C4-2B (cell line): ENCODE measurements around the gene C2CD3.

ENCODE experiments used
- H3K27ac ChIP-seq: fragments of 450-650 bp; 2 replicates; pipeline ENCODE4 v1.5.1; 2017
- ZFX ChIP-seq: fragments of 450-650 bp; IDR thresholded peaks from 2 replicates; pipeline ENCODE4 v1.6.1; 2017
- TF ChIP-seq, protein P1 (sequence below): fragments of 450-650 bp; conservative IDR thresholded peaks from 2 replicates; pipeline ENCODE4 v1.5.1; 2017; ENCODE audit warnings: mild to moderate bottlenecking

The C2CD3 gene

DNA sequence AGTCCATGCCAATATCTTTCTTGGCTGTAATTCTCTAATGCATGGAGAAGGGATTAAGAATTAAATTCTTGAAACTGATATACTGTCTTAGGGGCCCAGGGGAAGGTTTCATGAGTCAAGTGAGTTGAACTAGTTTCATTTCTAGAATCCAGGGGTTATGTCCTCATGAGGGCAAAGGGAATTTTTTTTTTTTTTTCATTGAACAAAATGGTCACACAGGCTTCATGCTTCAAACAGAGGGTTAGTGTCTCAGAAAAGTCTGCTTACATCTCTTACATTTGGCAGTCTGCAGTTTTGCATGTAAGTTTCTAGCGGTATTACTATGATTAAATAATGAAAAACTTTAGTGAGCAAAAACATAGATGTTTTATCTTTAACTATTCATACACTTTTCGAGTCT, 33.2 kb upstream of the C2CD3 start:
- TF ChIP-seq ZFX: no peak
- TF ChIP-seq, protein P1, sequence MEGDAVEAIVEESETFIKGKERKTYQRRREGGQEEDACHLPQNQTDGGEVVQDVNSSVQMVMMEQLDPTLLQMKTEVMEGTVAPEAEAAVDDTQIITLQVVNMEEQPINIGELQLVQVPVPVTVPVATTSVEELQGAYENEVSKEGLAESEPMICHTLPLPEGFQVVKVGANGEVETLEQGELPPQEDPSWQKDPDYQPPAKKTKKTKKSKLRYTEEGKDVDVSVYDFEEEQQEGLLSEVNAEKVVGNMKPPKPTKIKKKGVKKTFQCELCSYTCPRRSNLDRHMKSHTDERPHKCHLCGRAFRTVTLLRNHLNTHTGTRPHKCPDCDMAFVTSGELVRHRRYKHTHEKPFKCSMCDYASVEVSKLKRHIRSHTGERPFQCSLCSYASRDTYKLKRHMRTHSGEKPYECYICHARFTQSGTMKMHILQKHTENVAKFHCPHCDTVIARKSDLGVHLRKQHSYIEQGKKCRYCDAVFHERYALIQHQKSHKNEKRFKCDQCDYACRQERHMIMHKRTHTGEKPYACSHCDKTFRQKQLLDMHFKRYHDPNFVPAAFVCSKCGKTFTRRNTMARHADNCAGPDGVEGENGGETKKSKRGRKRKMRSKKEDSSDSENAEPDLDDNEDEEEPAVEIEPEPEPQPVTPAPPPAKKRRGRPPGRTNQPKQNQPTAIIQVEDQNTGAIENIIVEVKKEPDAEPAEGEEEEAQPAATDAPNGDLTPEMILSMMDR: no peak
- no peak overlapping the region for H3K27ac ChIP-seq

DNA sequence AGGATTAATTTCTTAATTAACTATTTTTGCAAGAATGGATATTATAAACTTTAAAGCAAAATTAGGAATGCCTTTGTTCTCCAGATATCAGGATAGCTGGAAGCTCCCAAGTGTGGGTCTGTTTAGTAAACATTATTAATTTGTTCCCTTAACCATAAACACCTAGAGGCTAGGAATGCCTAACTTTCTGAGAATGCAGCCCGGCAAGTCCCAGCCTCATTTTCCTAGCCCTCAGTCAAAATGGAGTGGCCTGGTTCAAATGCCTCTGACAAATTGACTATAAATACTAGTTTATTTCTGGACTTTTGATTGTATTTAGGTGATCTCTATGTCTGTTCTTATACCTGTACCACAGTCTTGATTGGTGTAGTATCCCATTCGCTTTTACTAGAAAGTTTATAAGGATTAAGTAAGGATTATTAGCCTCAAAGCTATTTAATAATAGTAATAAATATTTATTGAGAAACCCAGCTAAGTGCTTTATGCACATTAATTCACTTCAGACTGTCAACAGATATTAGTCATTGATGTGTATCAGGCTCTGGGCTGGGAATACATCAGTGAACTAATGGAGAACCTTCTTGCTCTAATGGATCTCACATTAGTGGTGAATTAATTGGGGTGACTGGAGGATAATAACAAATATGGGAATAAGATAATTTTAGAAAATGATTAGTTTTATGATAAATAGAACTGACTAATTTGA, 26.1 kb upstream of the C2CD3 start:
- no peak overlapping the region for H3K27ac ChIP-seq
- TF ChIP-seq, protein P1: no peak
- no peak for TF ChIP-seq ZFX

DNA sequence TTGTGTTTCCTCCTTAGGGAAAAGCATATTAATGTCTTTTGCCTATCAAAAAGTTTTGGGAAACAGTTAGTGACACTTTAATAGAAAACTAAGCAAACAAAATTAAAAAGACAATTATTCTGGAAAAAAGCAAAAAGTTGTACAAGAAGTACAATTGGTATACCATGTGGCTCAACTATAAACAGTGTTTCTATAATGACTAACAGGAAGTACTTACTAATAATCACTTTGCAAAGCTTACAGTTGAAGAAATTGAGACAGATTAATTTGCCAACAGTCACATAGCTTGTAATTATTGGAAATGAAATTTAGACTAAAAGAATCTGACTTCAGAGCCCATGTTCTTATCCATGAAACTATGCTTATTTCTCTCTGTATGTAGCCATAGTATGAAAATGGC, 25.0 kb upstream of the C2CD3 start:
- H3K27ac ChIP-seq: no peak overlapping the region
- no peak for TF ChIP-seq ZFX
- TF ChIP-seq, protein P1: no peak

DNA sequence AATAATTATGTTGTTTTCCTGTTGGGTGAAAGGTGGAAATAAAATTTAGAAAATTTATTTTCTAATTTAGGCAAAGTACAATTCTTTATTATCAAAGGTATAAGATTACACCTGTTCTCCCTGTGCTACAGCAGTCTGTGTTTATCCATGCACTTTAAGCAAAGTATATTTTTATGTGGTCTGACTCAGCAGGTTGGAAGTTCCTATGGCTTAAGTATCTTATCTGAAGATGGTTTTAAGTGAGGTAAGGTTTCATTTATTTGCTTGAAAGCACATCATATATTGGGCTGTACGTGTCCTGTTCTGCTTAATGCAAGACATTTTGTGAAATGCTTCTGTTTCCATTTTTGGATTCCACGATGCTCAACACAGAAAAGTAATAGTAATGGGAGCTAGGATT, 14.9 kb upstream of the C2CD3 start:
- no peak overlapping the region for H3K27ac ChIP-seq

DNA sequence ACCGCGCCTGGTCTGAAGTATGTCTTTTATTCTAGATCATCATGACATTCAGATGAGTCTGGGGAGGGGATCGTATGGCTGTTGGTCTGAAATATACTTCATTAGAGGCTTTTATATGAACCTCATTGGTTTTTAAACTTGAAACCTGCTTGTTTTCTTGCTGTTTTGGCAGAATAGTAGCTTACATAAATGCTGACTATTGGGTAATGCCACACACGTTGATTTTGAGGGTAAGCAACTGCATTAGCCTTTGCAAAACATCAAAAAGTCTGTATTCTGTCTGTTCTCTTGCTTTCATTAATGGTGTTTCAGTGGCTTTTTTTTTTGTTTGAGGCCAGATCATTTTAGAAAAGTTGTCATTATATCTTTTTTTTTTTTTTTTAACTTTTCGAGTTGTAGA, 14.5 kb upstream of the C2CD3 start:
- no peak overlapping the region for H3K27ac ChIP-seq
- TF ChIP-seq ZFX: no peak
- TF ChIP-seq, protein P1: no peak

More for the DNA sequence above, 14.9 kb upstream of the C2CD3 start:
- TF ChIP-seq, protein P1: no peak
- TF ChIP-seq ZFX: no peak

DNA sequence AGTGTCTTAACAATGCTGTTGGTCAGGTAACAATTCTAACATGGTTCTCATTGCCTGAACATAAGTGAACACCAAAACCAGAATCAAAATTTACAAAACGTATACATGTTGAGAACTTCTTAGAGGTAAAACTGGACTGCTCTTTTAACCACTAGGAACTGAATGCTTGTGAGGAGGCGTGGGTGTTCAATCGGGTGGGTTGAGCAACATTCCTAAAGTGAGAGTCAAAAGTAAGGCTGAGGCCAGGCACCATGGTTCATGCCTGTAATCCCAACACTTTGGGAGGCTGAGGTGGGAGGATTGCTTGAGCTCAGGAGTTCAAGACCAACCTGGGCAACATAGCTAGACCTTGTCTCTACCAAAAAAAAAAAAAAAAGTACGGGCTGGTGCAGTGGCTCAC, 11.8 kb upstream of the C2CD3 start:
- TF ChIP-seq, protein P1: no peak
- TF ChIP-seq ZFX: no peak
- no peak overlapping the region for H3K27ac ChIP-seq

DNA sequence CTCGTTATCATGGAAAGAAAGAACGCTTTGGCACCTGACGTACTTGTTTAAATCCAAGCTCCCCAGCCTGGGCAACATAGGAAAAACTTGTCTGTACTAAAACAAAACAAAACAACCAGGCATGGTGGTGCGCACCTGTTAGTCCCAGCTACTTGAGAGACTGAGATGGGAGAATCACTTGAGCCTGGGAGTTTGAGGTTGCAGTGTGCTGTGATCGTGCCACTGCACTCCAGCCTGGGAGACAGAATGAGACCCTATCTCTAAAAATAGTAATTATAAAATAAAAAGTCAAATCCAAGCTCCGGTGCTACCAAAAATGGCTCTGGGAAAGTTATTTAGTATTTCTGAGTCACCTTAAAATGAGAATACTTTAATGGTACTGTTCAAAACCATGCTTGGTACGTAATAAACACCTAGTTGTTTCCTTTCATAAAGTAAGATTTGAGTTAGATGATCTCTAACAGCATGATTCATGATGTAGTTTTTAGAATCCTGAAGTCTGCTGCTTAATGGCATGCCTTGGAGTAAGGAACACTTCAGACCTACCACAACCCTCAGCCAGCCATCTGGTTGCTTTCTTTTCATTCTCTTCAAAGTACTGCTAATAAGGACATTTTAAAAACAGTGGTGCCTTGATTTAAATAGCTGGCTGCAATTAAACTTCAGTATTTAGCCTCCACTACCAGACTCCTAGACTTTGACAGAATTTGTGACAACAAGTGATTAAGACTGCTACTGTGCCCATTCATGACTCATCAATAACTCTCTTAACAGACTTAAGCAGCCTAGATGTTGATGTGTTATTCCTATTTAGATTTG, 8.6 kb upstream of the C2CD3 start:
- no peak for TF ChIP-seq ZFX
- TF ChIP-seq, protein P1: no peak
- H3K27ac ChIP-seq: no peak overlapping the region
